DND-41 (cell line): ENCODE data around the gene TRA2B.

Experiments used
- CTCF ChIP-seq: IDR thresholded peaks from 2 replicates; pipeline ENCODE4 v1.5.1; 2012; ENCODE audit warnings: borderline replicate concordance, low read length, moderate library complexity, mild to moderate bottlenecking; ENCODE audit not compliant: poor library complexity, severe bottlenecking; ENCODE audit errors: extremely low read depth
- EZH2 ChIP-seq: IDR thresholded peaks from 3 replicates; pipeline ENCODE4 v1.6.1; 2012; ENCODE audit warnings: borderline replicate concordance, low read depth, mild to moderate bottlenecking, moderate library complexity, low read length, inconsistent platforms; ENCODE audit not compliant: severe bottlenecking

DNA sequence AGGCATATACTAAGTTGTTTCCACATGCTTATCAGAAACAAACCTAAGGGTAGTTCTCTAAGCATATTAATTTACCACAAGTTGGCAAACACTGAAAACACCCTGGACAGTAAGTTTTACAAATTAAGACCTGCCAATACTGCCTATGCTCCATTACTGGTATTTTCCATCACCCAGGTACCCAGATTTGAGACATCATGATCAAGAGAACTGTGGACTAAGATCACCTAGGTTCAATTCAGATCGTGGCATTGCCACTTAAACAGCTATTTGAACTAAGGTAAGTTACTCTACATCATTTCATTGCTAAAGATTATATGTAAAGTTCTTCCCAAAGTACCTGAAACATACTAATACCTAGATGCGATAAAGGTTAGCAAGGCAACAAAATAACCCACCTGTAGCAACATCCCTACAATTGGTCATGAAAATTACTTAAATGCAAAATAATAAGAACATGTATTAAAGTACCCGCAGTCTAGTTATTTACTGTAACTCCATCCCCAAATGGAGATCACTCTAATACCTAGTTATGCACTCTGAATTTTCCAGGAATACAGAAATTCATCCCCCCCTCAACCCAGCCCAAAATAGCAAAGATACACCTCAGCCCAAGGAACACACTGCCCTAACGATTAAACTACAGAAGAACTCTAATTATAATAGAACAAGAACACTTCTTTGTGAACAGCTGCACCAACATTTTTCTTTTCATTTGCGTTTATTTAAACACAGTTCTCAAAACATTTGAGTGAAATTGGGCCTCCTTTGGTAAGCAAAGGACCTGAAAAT is 21.6 kb downstream of the TRA2B start:
- TF ChIP-seq CTCF (no peak), EZH2 (no peak)
